Stimulated activated CD4-positive, alpha-beta T cell treated with anti-CD3 and anti-CD28 coated beads, TNF-alpha, amount 100 ng/mL, for 4 hours (primary cell): ENCODE measurements around the gene OR13C3.
"Not testable (repeated sequence)": the region's sequence is repeated elsewhere in the genome, so short reads cannot be mapped to it uniquely, and the experiment has no call there.

Experiments
- DNase-seq, 3 experiments: peaks; one replicate each; pipeline ENCODE4 v3.0.0-alpha.2; 2020; ENCODE audit warnings: low read depth in 3 of 3

OR13C3 gene

GRCh38 chr9:104536756-104537155 is at the start of gene OR13C3:
TSS of gene OR13C3 (minus strand) at chr9:104536856. CDS start at chr9:104536723, 133 bp downstream.
- no peak for DNase-seq

- no peak for DNase-seq
Observed at GRCh38 chr9:104580562-104580961, 43.9 kb upstream of the OR13C3 start.

- DNase-seq: no peak
Observed at GRCh38 chr9:104577263-104577662, 40.6 kb upstream of the OR13C3 start.

GRCh38 chr9:104575456-104575855 is 38.8 kb upstream of the OR13C3 start:
- no peak for DNase-seq

- no peak for DNase-seq
Observed at GRCh38 chr9:104572612-104573011, 36.0 kb upstream of the OR13C3 start.

GRCh38 chr9:104568868-104569267 is 32.2 kb upstream of the OR13C3 start, which contains the start of gene OR13C8:
TSS of gene OR13C8 (plus strand) at chr9:104569168. CDS start at chr9:104569168, 0 bp downstream.
- no peak for DNase-seq

GRCh38 chr9:104564358-104564757 is 27.7 kb upstream of the OR13C3 start:
- no peak for DNase-seq

- no peak for DNase-seq
Observed at GRCh38 chr9:104556830-104557634, 20.4 kb upstream of the OR13C3 start.

GRCh38 chr9:104555521-104555920 is 18.9 kb upstream of the OR13C3 start:
- DNase-seq: no peak

GRCh38 chr9:104553261-104553660 is 16.6 kb upstream of the OR13C3 start:
- no peak for DNase-seq

- DNase-seq: no peak
Observed at GRCh38 chr9:104544644-104545043, 8.0 kb upstream of the OR13C3 start.

GRCh38 chr9:104539275-104539674 is 2.6 kb upstream of the OR13C3 start:
- no peak for DNase-seq

GRCh38 chr9:104527109-104527508 is 9.5 kb downstream of the OR13C3 start, which contains the start of gene OR13C4:
TSS of gene OR13C4 (minus strand) at chr9:104527209. CDS start at chr9:104527209, 0 bp downstream.
- DNase-seq: no peak

- not testable (repeated sequence) for DNase-seq
Observed at GRCh38 chr9:104520241-104520640, 16.4 kb downstream of the OR13C3 start.

GRCh38 chr9:104514901-104515300 is 21.8 kb downstream of the OR13C3 start:
- DNase-seq: no peak

- DNase-seq: no peak
Observed at GRCh38 chr9:104506565-104506964, 30.1 kb downstream of the OR13C3 start.

GRCh38 chr9:104503963-104504362 is 32.7 kb downstream of the OR13C3 start, which contains the start of gene OR13F1:
TSS of gene OR13F1 (plus strand) at chr9:104504263. CDS start at chr9:104504263, 0 bp downstream.
- DNase-seq: no peak

- DNase-seq: no peak
Observed at GRCh38 chr9:104503440-104503839, 33.2 kb downstream of the OR13C3 start.

GRCh38 chr9:104494808-104495207 is 41.8 kb downstream of the OR13C3 start:
- DNase-seq: no peak
